Immature natural killer cell (primary cell): Measurements from ENCODE around the gene CISD3. TPM values are rescaled to one million over a fixed set of nuclear protein-coding genes. Genes with fewer than 3 reads are reported as not detected.

Experiments used
- DNase-seq, 3 donors: peaks; one replicate each; pipeline ENCODE4 v3.0.0; 2022; ENCODE audit warnings: mixed read lengths in 1 of 3
- H3K27ac Mint-ChIP-seq, 6 donors: one replicate each; pipeline ENCODE4 v1.8.0; 2020; ENCODE audit warnings: mixed read lengths in 6 of 6, mild to moderate bottlenecking in 5 of 6, inconsistent platforms in 4 of 6, moderate library complexity in 3 of 6
- H3K27me3 Mint-ChIP-seq, 3 donors: one replicate each; pipeline ENCODE4 v1.8.0; 2020 to 2021; ENCODE audit warnings: low read depth in 3 of 3, mild to moderate bottlenecking in 3 of 3, mixed read lengths in 3 of 3, moderate library complexity in 3 of 3, inconsistent platforms in 1 of 3
- H3K36me3 Mint-ChIP-seq, 3 donors: one replicate each; pipeline ENCODE4 v1.8.0; 2020; ENCODE audit warnings: mixed read lengths in 3 of 3, inconsistent platforms in 2 of 3, mild to moderate bottlenecking in 2 of 3
- H3K4me1 Mint-ChIP-seq, 2 donors: one replicate each; pipeline ENCODE4 v1.8.0; 2020; ENCODE audit warnings: inconsistent platforms in 2 of 2, mild to moderate bottlenecking in 2 of 2, mixed read lengths in 2 of 2, moderate library complexity in 1 of 2
- H3K4me3 Mint-ChIP-seq, 5 donors: one replicate each; pipeline ENCODE4 v1.8.0; 2020; ENCODE audit warnings: mild to moderate bottlenecking in 5 of 5, mixed read lengths in 5 of 5, inconsistent platforms in 3 of 5, moderate library complexity in 3 of 5
- H3K9me3 Mint-ChIP-seq, 6 donors: one replicate each; pipeline ENCODE4 v1.8.0; 2020; ENCODE audit warnings: mild to moderate bottlenecking in 6 of 6, mixed read lengths in 6 of 6, inconsistent platforms in 4 of 6, moderate library complexity in 3 of 6
- polyA plus RNA-seq, 3 donors: library from polyadenylated mRNA; unstranded; fragments of 300-500 nt; fragmentation: Illumina TruSeq; gene quantifications; one replicate each; pipeline ENCODE4 v1.2.3, GENCODE V29; 2021

CISD3 gene
- polyA plus RNA-seq, 3 donors from 2014 or later: 143 to 197 (median 160) TPM

- DNase-seq: peak in 2 of 3 donors; percentile 55 to 58
- Mint-ChIP-seq H3K27me3 (peaks cover 0 to 4% (median 3%) of the 10 kb centered on the region in 3 donors), H3K4me1 (peaks cover 51 to 57% of the 10 kb centered on the region in 2 donors), H3K4me3 (peak overlapping the region; percentile 48 to 58 (median 49)), H3K36me3 (peaks cover 9 to 45% (median 27%) of the 10 kb centered on the region in 3 donors), H3K9me3 (no peaks in the 10 kb centered on the region), H3K27ac (peak overlapping the region; percentile 49 to 91 (median 84))
These were observed 18.2 kb upstream of the CISD3 start for GRCh38 chr17:38711792-38712571.

GRCh38 chr17:38712593-38712992, 17.5 kb upstream of the CISD3 start:
- peak overlapping the region in 4 of 6 donors; percentile 68 to 85 (median 84) for H3K27ac Mint-ChIP-seq
- peaks cover 0 to 3% (median 0%) of the 10 kb centered on the region in 3 donors for H3K27me3 Mint-ChIP-seq
- H3K9me3 Mint-ChIP-seq: no peaks in the 10 kb centered on the region
- no peak overlapping the region for H3K4me3 Mint-ChIP-seq
- no peak for DNase-seq
- H3K36me3 Mint-ChIP-seq: peaks cover 4 to 47% (median 28%) of the 10 kb centered on the region in 3 donors
- H3K4me1 Mint-ChIP-seq: peaks cover 45 to 51% of the 10 kb centered on the region in 2 donors

- Mint-ChIP-seq H3K36me3 (peaks cover 0 to 48% (median 25%) of the 10 kb centered on the region in 3 donors), H3K4me3 (no peak overlapping the region), H3K9me3 (no peaks in the 10 kb centered on the region), H3K4me1 (peaks cover 37 to 42% of the 10 kb centered on the region in 2 donors), H3K27ac (peak overlapping the region in 3 of 6 donors; percentile 45 to 82 (median 62)), H3K27me3 (peaks cover 0 to 2% (median 0%) of the 10 kb centered on the region in 3 donors)
- DNase-seq: no peak
These were observed 16.6 kb upstream of the CISD3 start for GRCh38 chr17:38713456-38714075.

GRCh38 chr17:38715216-38715943, 14.8 kb upstream of the CISD3 start:
- peaks cover 5 to 40% (median 19%) of the 10 kb centered on the region in 3 donors for H3K36me3 Mint-ChIP-seq
- DNase-seq: no peak
- H3K27ac Mint-ChIP-seq: peak overlapping the region; percentile 32 to 82 (median 75)
- peaks cover 28 to 30% of the 10 kb centered on the region in 2 donors for H3K4me1 Mint-ChIP-seq
- H3K4me3 Mint-ChIP-seq: no peak overlapping the region
- no peaks in the 10 kb centered on the region for H3K9me3 Mint-ChIP-seq
- peaks cover 0 to 2% (median 0%) of the 10 kb centered on the region in 3 donors for H3K27me3 Mint-ChIP-seq

GRCh38 chr17:38716368-38717005, 13.7 kb upstream of the CISD3 start:
- peaks cover 25 to 29% of the 10 kb centered on the region in 2 donors for H3K4me1 Mint-ChIP-seq

GRCh38 chr17:38717139-38717745, 12.9 kb upstream of the CISD3 start:
- Mint-ChIP-seq H3K27ac (peak overlapping the region in 5 of 6 donors; percentile 21 to 88 (median 46)), H3K36me3 (peaks cover 14 to 41% (median 23%) of the 10 kb centered on the region in 3 donors), H3K4me1 (peaks cover 18 to 22% of the 10 kb centered on the region in 2 donors), H3K9me3 (no peaks in the 10 kb centered on the region), H3K4me3 (no peak overlapping the region), H3K27me3 (peaks cover 0 to 2% (median 0%) of the 10 kb centered on the region in 3 donors)
- DNase-seq: no peak

More at GRCh38 chr17:38716368-38717005, 13.7 kb upstream of the CISD3 start:
- no peak overlapping the region for H3K4me3 Mint-ChIP-seq
- H3K27me3 Mint-ChIP-seq: peaks cover 0 to 2% (median 0%) of the 10 kb centered on the region in 3 donors
- peak overlapping the region in 5 of 6 donors; percentile 21 to 88 (median 46) for H3K27ac Mint-ChIP-seq
- DNase-seq: no peak
- no peaks in the 10 kb centered on the region for H3K9me3 Mint-ChIP-seq
- peaks cover 14 to 46% (median 24%) of the 10 kb centered on the region in 3 donors for H3K36me3 Mint-ChIP-seq

- DNase-seq: no peak
- H3K27me3 Mint-ChIP-seq: peaks cover 0 to 5% (median 0%) of the 10 kb centered on the region in 3 donors
- no peaks in the 10 kb centered on the region for H3K9me3 Mint-ChIP-seq
- peaks cover 32 to 36% of the 10 kb centered on the region in 2 donors for H3K4me1 Mint-ChIP-seq
- no peak overlapping the region for H3K4me3 Mint-ChIP-seq
- peaks cover 14 to 38% (median 21%) of the 10 kb centered on the region in 3 donors for H3K36me3 Mint-ChIP-seq
- peak overlapping the region; percentile 57 to 91 (median 70) for H3K27ac Mint-ChIP-seq
These were observed 10.7 kb upstream of the CISD3 start for GRCh38 chr17:38719289-38719942.

GRCh38 chr17:38719943-38720641, 10.0 kb upstream of the CISD3 start:
- Mint-ChIP-seq H3K27me3 (peaks cover 0 to 5% (median 2%) of the 10 kb centered on the region in 3 donors), H3K9me3 (no peaks in the 10 kb centered on the region), H3K27ac (peak overlapping the region in 4 of 6 donors; percentile 40 to 81 (median 58)), H3K4me1 (peaks cover 39 to 43% of the 10 kb centered on the region in 2 donors), H3K36me3 (peaks cover 14 to 35% (median 18%) of the 10 kb centered on the region in 3 donors), H3K4me3 (no peak overlapping the region)
- DNase-seq: no peak

GRCh38 chr17:38720941-38721340, 9.2 kb upstream of the CISD3 start:
- Mint-ChIP-seq H3K27ac (peak overlapping the region; percentile 48 to 85 (median 80)), H3K4me1 (peaks cover 47 to 51% of the 10 kb centered on the region in 2 donors), H3K36me3 (peaks cover 14 to 32% (median 18%) of the 10 kb centered on the region in 3 donors)

GRCh38 chr17:38721802-38722201, 8.3 kb upstream of the CISD3 start:
- no peak for DNase-seq
- Mint-ChIP-seq H3K4me3 (no peak overlapping the region), H3K9me3 (no peaks in the 10 kb centered on the region), H3K36me3 (peaks cover 14 to 30% (median 17%) of the 10 kb centered on the region in 3 donors), H3K27ac (peak overlapping the region in 4 of 6 donors; percentile 48 to 85 (median 78)), H3K4me1 (peaks cover 56 to 60% of the 10 kb centered on the region in 2 donors), H3K27me3 (peaks cover 2 to 4% (median 3%) of the 10 kb centered on the region in 3 donors)

More at GRCh38 chr17:38720941-38721340, 9.2 kb upstream of the CISD3 start:
- Mint-ChIP-seq H3K27me3 (peaks cover 0 to 4% (median 3%) of the 10 kb centered on the region in 3 donors), H3K9me3 (no peaks in the 10 kb centered on the region), H3K4me3 (peak overlapping the region in 2 of 5 donors; percentile 31 to 48)
- DNase-seq: no peak

- Mint-ChIP-seq H3K27me3 (peaks cover 12 to 19% (median 15%) of the 10 kb centered on the region in 3 donors), H3K27ac (peak overlapping the region; percentile 92 to 98 (median 94))
These were observed 5.7 kb upstream of the CISD3 start for GRCh38 chr17:38724337-38724988.

More at GRCh38 chr17:38724337-38724988, 5.7 kb upstream of the CISD3 start:
- Mint-ChIP-seq H3K9me3 (no peaks in the 10 kb centered on the region), H3K36me3 (peaks cover 9 to 13% (median 10%) of the 10 kb centered on the region in 3 donors), H3K4me1 (peaks cover 76 to 80% of the 10 kb centered on the region in 2 donors), H3K4me3 (peak overlapping the region; percentile 83 to 94 (median 85))
- peak; percentile 58 to 67 (median 67) for DNase-seq
